ENCODE measurements around the gene NFILZ.

NFILZ gene, protein sequence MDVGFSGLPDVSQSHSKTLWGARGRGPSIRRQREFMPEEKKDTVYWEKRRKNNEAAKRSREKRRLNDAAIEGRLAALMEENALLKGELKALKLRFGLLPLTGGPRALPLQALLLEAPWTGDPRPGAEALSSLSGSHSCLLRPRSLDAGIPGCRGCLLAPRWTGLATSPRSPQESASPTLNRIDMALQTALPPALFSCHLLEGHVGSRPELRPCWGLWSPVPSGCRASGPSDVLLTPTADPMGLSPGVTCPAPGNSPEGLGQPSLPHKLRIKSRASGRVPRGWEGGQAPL

DNA sequence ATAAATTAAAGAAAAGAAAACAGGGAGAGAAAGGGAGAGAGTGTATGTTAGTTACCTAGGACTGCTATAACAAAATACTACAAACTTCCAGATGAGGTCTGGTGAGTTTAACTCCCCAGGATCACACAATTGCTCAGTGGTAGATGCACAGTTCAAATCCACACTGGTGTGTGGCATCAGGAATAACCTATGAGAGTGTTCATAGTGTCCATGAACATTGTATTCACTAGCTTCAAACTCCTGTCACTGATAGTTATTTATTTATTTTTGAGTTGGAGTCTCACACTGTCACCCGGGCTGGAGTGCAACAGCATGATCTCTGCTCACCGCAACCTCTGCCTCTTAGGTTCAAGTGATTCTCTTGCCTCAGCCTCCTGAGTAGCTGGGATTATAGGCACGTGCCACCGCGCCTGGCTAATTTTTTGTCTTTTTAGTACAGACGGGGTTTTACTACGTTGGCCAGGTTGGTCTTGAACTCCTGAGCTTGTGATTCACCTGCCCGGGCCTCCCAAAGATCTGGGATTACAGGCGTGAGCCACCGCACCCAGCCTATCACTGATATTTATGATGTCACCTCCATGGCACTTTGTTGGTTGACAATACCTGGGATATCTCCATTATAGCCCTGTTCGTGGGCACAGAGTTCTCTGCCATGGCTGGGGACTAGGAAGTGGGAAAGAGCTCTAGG lies at the start of gene NFILZ:
Gene NFILZ (plus strand): TSS at position 638 of the 688 bp plus-strand sequence. CDS start 46,133 bp downstream, outside the sequence.
- DNase-seq = no peak

DNA sequence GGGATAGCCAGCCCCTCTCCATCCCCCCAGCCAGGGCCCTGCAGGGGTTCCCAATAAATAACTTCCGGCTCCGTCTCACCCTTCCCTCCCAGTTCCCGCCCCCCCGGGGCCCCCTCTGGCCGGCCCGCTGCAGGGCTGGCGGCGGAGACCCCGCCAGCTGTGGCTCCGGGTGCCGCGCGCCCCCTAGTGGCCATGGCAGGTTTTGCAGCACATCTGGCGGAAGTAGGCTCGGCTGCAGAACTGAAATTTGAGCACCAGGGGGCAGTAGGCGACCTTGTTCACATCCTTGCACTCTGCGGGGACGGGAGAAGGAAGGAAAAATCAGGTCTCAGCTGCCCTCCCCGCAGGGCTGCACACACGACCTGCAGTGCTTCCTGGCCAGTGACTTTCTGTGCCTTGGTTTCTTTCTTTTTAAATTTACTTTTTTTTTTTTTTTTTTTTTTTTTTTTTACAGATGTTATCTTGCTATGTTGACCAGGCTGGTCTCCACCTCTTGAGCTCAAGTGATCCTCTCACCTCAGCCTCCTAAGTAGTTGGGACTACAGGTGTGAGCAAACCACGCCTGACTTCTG lies 49.6 kb upstream of the NFILZ start:
- DNase-seq = peak; percentile 90

DNA sequence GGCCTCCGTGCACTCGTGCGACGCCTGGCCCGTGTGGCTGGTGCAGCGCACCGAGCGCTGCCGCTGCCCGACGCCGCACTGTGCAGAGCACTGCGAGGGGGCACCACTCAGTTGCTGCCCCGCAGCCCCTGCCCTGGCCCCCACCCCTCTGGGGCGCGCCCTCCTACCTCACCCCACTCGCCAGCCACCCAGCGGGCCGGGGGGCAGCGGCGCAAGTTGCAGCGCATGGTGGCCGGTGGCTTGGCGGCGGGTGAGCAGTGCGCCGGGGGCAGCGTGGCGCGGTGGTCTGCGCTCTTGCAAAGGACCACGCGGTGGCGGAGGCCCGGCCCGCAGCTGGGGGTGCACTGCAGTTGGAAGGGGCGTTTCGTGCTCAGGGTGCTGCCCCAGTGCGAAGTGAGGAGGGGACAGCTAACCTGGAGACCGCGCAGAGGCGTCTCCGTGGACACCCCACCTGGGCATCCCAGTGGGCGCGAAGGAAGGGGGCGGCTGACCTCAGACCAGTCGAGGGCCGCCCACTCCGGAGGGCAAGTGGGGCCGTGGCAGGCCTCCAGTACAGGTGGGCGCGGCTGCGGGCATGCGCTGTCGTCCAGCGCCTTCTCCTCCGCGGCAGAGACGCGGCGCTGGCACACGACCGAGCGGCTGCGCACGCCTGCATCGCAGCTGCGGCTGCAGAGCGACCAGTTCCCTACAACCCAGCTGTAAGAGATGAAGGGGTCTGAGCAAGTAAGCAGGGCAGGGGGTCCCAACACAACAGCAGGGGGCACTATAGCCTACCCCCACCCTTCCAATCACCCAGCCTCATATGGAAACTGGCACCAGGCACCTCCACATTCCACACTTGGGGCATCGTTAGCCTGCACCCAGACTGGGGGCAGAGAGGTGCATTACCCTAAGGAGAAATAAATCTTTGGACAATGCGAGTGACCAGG lies 45.2 kb upstream of the NFILZ start:
- DNase-seq = no peak

DNA sequence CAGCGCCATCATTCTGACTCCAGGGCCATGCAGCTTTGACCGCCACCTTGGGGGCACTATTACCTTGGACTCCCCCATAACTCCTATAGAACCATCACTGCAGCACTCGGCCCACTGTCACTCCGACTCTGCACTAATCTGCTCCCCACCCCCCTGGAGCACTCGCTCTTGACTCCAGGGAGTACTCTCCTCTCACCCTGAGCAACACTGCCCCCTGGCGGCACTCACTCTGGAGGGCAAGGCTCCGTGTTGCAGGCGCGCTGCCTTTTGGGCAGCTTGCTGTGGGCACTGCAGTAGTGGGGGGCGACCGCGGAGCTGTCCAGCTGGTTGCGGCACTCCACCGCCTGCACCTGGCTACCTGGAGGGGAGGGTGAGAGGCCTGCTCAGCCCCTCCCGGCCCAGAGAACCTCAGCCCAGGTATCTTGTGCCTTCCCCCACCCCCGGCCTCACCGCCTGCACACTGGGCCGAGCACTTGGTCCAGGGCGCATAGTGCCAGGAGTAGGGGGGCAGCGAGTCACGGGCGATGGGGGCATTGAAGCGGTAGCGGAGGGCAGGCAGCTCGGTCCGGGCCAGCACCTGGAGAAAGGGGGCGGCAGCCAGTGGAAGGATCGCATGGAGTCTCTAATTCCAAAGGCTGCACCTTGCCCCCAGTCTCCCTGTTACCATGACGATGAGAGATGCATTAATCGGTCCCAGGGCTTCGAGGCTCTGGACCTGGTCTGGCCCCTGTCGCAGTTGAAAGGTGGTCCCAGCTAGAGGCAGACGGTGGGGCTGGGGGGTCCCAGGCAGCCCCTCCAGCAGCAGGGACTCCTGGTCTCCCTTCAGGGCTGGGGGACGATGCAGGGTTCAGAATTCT lies 44.3 kb upstream of the NFILZ start:
- peak; percentile 72 for DNase-seq

DNA sequence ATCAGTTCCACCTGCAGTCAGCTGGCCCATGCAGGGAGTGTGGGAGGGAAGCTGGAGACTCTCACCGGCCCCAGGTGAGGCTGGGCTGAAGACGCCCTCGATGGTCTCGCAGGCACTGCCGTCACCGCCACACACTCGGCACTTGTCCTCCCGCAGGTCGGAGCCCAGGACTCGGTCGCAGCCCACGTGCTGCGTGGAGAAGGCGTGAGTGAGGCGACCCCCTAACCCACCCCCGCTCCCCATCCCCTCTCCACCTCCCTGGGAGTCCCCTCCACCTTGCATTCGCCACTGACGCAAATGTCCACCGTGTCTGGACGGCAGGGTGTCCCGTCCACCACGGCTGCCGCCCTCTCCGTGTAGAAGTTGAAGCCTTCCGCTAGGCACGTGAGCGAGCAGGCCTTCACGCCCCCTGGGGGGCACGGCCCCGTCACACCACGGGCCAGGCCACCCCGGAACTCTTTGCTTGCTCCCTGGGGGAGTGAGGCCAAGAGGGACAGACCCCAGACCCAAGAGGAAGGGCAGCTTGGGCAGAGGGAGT lies 41.2 kb upstream of the NFILZ start:
- no peak for DNase-seq

DNA sequence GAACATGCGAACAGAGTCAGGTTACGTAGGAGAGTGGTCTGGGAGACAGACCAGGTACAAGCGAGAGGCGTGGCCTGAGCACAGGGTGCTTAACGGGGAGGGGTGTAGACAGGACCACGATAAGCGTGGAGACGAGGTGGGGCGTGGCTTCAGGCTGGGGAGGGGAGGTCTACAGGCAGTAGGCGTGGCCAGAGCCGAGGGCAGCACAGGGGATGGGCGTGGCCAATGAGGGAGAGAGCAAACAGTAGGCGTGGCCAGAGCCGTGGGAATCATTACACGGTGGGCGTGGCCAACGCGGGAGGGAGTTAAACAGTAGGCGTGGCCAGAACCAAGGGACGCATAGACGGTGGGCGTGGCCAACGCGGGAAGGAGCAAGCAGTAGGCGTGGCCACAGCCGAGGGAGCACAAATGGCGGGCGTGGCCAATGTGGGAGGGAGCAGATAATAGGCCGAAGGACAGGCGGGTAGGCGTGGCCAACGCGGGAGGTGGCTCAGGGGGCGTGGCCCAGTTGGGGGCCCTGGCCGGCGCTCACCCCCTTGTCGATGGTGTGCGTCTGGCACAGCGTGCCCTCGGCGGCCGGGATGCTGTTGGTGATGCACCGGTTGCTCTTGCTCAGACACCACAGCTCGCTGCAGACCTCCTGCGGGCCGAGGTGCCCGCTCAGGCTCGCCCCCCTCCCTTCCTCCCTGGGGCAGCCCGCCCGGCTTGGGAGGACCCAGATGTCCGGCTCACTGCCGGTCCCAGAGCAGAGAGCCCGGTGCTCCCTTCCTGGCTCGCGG lies 38.0 kb upstream of the NFILZ start:
- DNase-seq = peak; percentile 97

DNA sequence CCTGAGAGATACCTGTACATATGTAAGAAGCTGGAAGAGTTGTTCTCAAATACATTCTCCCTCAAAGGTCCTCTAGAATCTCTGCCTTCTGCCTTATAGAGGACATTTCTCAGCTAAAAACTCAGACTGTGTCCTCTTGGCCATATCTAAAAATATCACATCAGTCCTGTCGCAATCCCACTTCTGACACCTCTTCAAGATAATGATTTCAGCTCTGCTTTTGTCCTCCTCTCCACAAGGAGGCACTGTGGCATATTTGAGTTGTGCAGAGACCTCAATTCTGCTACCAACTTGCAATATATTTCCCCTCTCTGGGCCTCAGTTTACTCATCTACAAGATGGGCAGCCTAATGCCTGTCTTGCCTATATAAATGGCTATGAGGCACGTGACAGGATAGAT lies 36.5 kb upstream of the NFILZ start:
- DNase-seq = no peak

DNA sequence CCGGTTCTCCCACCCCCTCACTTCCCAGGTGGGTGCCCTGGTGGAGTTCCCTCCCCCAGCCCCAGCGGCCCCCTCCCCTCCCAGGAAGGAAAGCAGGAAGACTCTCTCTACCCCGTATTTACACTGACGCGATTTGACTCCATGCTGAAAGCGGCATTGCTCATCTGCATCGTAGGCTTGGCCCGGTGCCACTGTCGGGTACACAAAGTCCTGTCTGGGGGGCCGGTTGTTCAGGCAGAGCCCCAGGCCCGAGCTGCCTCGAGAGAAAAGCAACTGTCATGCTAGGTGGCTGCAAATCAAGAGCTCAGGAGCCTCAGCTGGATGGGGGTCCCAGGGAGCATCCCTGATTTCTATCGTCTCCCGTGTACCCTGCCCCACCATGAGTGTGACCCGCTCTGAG lies 34.8 kb upstream of the NFILZ start:
- DNase-seq = no peak

DNA sequence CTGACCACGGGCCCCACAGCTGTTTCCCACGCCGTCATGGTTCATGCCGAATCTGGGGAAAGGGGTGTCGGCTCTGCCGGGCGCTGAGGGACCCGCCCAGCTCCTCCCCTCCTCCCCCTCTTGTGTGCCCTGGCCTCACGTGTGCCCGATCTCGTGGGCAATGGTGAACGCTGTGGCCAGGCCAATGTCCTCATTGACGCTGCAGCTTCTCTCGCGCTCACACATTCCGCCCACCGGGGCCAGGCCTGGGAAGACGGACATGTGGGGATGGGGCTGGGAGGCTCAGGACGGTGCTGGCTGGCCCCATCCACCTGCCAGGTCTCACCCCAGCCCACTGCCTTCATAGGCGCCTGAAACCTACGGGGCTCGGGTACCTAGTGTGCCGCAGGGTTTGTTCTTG lies 34.3 kb upstream of the NFILZ start:
- no peak for DNase-seq

DNA sequence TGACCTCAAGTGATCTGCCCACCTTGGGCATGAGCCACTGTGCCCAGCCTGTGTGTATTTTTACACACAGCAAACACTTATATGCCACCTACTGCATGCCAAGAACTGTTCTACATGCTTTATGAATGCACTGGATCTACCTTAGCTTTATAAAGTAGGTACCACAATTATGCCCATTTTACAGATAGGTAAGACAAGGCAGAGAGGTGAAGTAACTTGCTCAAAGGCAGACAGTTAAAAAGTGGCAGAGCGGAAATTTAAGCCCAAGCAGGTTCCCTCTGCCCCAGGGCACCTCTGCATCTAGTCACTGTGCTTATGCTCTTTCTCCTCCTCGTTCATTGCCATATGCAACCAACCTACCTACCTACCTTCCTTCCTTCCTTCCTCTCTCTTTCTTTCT lies 30.4 kb upstream of the NFILZ start:
- DNase-seq = no peak

DNA sequence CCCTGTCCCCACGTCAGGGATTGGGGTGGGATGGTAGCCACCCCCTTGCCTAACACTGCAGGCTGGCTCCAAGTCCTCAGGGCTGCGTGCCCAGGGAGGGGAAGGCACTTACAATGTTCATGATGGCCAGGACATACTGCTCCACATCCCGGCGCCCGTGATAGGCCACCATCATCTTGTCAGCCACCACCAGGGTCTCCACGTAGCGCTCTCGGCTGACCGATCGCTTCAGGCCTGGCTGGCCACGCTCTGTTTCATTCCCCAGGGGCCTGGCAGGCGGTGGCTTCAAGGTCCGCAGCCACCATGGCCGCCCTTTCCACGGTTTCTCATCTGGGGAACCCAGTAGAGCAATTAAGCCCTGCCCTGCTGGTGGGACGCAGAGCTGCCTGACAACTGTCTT lies 29.6 kb upstream of the NFILZ start:
- DNase-seq = no peak

DNA sequence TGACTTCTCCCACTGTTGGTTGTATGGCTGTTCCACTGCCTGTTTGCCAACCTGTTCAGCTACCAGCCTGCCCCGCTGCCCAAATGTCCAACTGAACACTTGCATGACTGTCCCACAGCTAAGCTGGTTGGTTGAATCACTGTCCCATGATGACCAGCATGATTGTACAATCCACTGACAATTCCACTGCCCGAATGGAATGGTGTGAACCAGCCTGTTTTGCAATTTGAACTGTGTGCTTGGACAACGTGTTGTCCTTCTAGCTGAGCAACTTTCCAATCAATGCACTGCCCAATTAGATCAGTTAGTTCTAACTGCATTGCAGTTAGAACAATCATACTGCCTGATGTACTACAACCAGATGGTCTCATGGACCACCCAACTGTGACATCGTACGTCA lies 28.6 kb upstream of the NFILZ start:
- no peak for DNase-seq

DNA sequence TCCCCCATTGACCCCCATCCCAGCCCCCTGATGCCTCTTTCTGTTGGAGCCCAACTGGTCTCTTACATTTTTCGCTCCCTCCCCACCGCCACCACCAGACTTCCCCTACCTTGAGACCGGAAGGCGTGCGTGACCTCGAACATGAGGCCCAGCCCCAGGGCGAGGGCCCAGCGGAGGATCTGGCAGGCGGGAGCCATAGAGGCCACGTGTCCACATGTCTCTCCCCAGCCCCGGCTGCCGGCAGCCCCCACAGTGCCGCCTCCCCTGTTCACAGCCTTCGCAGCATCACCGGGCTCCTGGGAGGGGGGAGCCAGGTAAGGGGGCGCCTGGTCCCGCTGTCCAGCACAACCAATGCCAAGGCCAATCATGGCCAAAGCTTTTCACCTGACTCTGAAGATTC lies 24.9 kb upstream of the NFILZ start:
- DNase-seq = no peak

DNA sequence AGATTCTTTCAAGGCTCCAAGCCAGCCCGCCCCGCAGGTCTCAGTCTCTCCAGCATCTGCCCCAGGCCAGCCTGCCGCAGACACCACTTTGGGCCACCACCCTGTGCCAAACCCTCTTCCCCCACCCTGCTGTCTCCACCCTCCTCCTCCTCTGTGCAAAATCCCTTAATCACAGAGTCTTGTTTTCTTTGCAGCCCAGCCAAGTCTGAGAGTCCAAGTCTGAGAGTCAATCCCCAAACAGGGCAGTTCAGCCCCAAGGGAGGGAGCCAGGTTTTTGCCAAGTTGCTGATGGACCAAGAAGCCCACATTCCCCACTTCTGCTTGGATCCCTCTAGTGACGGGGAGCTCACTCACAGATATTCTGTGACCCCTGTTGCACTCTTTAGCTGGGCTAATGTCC lies 23.0 kb upstream of the NFILZ start:
- no peak for DNase-seq

DNA sequence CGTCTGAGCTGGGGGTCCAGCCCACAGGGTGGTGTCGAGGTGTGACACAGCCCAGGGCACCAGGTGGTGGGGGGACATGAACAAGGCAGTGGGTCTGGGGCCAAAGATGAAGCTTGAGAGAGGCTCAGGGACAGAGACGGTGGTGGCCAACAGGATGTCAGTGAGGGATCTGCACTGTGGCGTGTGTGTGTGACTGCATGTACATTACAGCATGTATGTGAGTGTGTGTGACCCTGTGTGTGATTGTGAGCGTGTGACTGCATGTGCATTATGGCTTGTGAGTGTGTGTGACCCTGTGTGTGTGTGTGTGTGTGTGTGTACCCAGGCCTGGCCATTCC lies 21.5 kb upstream of the NFILZ start:
- DNase-seq = no peak

DNA sequence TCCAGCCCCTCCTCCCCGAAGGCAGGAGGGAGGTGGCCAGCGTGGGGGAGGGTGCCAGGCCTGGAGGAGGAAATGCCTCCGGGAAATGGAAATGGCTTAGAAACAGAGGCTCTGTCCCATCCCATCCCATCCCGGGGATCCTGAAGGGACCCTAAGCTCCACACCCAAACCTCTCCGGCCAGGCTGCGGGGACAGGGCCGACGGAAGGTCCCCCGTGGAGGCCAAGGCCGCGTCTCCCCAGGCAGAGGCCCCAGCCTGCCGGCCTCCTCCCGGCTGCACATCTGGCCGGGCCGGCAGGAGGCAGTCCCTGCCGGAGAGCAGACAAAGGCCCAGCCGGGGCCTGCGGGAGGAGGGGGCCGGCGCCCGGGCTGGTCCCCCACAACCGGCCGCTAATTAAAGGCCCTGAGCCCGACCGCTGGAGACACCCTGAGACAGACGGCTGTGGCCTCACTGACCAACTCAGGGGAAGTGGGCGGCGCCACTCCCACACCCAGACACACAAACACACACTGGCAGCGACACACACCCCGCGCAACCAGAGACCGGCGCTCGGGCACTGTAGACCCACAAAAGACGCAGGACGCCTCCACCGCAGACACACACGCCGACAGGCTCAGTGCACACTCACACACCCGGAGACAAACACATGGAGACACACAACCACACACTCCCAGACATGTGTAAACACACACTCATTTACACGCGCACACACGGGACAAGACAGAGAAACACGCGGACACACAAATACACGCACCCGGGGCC lies 21.0 kb upstream of the NFILZ start:
- peak; percentile 21 for DNase-seq

DNA sequence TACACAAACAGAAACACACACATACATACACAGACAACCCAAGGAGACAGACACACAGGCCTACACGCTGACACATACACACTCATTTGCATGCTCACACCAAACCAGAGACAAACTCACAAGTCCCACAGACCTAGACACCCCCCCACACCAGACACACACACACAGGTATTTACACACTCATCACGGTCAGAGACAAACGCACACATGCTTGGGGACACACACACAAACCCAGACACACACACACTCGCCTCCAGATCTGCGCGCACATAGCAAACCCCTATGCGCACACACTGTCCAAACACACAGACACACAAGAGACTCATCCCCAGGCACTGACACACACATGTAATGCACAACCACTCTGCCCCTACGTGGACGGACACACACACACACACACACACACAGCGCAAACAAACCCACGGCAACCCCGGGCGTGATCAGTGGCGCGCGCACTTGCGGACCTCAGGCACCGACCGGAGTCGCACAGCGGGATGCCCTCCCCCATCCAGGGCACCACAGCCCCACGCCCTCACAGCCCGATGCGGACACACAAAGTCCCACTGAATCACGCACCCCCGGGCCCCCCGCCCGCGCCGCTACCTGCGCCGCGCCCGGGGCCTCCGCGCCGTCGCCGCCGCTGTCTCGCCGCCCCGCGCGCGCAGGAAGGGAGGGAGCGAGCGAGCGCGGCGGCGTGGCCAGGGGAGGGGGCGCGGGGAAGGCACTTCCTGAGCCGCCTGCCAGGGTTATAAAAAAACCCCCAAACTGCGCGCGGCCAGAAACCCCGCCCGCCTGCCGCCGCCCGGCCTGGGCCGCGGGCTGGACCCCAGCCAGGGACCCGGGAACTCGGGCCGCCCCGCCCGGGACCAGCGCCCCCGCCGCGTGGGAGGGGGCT lies 20.1 kb upstream of the NFILZ start, which contains the start of gene ADAMTS10:
Gene ADAMTS10 (minus strand): TSS at position 675 of the 895 bp plus-strand sequence. CDS start 5,005 bp downstream, outside the sequence.
- DNase-seq = peak; percentile 49

DNA sequence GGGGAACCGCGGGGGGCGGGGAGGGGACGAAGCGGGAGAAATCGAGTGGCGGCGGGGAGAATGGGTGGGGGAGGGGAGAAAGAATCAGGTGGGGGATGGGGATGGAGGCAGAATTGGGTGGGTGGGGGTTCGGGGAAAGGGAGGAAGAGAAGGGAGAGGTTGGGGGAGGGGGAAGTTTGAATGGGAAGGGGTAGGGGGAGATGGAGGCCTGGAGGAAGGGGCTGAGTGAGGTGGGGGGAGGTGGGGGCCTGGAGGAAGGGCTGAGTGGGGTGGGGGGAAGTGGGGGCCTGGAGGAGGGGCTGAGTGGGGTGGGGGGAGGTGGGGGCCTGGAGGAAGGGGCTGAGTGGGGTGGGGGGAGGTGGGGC lies 19.5 kb upstream of the NFILZ start:
- DNase-seq = no peak

DNA sequence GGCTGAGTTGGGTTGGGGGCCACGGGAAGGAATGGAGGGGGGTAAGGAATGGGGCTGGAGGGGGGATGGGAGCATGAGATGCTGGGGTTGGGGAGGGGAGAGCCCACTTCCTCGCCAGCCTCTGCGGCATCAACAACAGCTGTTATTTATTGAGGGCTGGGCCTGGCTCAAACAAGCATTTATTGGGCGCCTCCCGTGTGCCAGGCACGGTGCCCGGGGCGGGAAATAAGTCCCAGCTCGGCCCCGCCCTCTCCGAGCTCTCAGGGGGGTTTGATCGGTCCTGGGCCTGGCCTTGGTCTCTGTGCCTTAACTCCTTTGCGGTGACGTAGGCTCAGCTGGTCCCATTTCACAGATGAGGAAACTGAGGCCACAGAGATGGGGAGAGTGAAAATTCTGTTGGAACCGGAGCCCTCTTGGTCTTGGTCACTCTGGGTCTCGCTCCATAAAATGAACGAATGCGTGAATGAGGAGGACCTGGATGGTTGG lies 19.0 kb upstream of the NFILZ start:
- DNase-seq = peak; percentile 20
